ENCODE data around the gene DOLK. TPM values are rescaled to one million over a fixed set of nuclear protein-coding genes. Genes with fewer than 3 reads are reported as not detected.

Gene DOLK
- total and polyA plus RNA-seq, 2 of the 4 experiments (the other 2 are of a cell fraction), result 23.2 to 30.8 TPM

DNA sequence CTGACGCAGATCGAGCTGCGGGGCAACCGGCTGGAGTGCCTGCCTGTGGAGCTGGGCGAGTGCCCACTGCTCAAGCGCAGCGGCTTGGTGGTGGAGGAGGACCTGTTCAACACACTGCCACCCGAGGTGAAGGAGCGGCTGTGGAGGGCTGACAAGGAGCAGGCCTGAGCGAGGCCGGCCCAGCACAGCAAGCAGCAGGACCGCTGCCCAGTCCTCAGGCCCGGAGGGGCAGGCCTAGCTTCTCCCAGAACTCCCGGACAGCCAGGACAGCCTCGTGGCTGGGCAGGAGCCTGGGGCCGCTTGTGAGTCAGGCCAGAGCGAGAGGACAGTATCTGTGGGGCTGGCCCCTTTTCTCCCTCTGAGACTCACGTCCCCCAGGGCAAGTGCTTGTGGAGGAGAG is 31.2 kb downstream of the DOLK start:
- no peak overlapping the region for H4K5ac ChIP-seq (ENCODE audit: low read depth, low read length)
- dilution Hi-C loops (cut with HindIII; ENCODE audit: low sequenced_read_pairs, unreplicated experiment) (no loop called here), in situ Hi-C loops (cut with MboI; ENCODE audit: low sequenced_read_pairs) (no loop called here), intact Hi-C loops (cut with micrococcal nuclease) (no loop called here)
- H3K4ac ChIP-seq (ENCODE audit: low read depth, low read length), result peak overlapping the region; percentile 39; the same call in 1 of the 2 replicates
- H3K4me1 ChIP-seq (ENCODE audit: control insufficient read depth, insufficient read depth, low read length), result peaks cover 34% of the 10 kb centered on the region
- H3K4me2 ChIP-seq (ENCODE audit: low read depth, low read length), result no peak overlapping the region
- H2AK9ac ChIP-seq (replicated peaks; ENCODE audit: low read depth, low read length, poor library complexity), result peak overlapping the region; percentile 45
- H4K20me1 ChIP-seq (ENCODE audit: insufficient read depth, low read length), result no peaks in the 10 kb centered on the region; the same call in 1 of the 2 replicates
- peak overlapping the region; percentile 40 for H2BK5ac ChIP-seq (ENCODE audit: low read depth, low read length, poor library complexity, severe bottlenecking)
- no peak overlapping the region for H3K56ac ChIP-seq (ENCODE audit: extremely low read depth, insufficient read depth, low read length)
- peak overlapping the region in 1 of 2 experiments; percentile 55; a peak in 1 of 4 replicates for H4K8ac ChIP-seq (ENCODE audit: low read depth in 2 of 2, low read length in 2 of 2)
- 88% methylated on average over 4 of the region's 18 CpGs; no CpG with 5 or more reads in 1 of the 2 experiments for WGBS, 2 experiments (ENCODE audit: extremely low coverage in 2 of 2, insufficient read length in 1 of 2)
- peak overlapping the region; percentile 42; the same call in 1 of the 2 replicates for H2BK120ac ChIP-seq (ENCODE audit: low read depth, low read length)
- no peak overlapping the region for H2AFZ ChIP-seq (replicated peaks; ENCODE audit: low read length, poor library complexity)
- H3K27ac ChIP-seq (ENCODE audit: insufficient read depth, low read length), result no peak overlapping the region
- DNase-seq (no peak), ATAC-seq (ENCODE audit: low read depth) (no peak)
- H3K14ac ChIP-seq (replicated peaks; ENCODE audit: low read depth, low read length), result no peak overlapping the region
- no peak overlapping the region; the same call in 1 of the 2 replicates for H2AK5ac ChIP-seq (ENCODE audit: low read depth, low read length)
- peaks cover 34 to 82% of the 10 kb centered on the region in 2 experiments; a peak in 3 of 4 replicates for H3K79me1 ChIP-seq (ENCODE audit: low read depth in 1 of 2, low read length in 2 of 2)
- H3K4me3 ChIP-seq (ENCODE audit: insufficient read depth, low read depth, low read length), result no peak overlapping the region
- H3K23ac ChIP-seq (ENCODE audit: low read depth, low read length), result 0 out of 2 replicates have a peak overlapping the region, but pooled peaks have one; percentile 36
- TF ChIP-seq CEBPB (IDR thresholded peaks at IDR 0.05; ENCODE audit: low read depth, low read length), result no peak
- TF ChIP-seq FOS (IDR thresholded peaks at IDR 0.05; ENCODE audit: low read depth, low read length), result no peak
- TF ChIP-seq RAD21 (IDR thresholded peaks at IDR 0.05; ENCODE audit: low read length), result no peak
- no peak for TF ChIP-seq BHLHE40 (IDR thresholded peaks at IDR 0.05; ENCODE audit: low read depth, low read length)
- no peak for TF ChIP-seq CHD1 (IDR thresholded peaks at IDR 0.05; ENCODE audit: low read depth, low read length)
- no peak for TF ChIP-seq POLR2A (IDR thresholded peaks at IDR 0.05; ENCODE audit: low read depth, low read length)
- no peak for TF ChIP-seq MAZ (IDR thresholded peaks at IDR 0.05; ENCODE audit: borderline replicate concordance, low read depth, low read length)
- no peak for TF ChIP-seq NFE2L2 (IDR thresholded peaks at IDR 0.05; ENCODE audit: low read depth, low read length)
- TF ChIP-seq SMC3 (IDR thresholded peaks at IDR 0.05; ENCODE audit: low read depth, low read length), result no peak
- no peak for TF ChIP-seq RFX5 (IDR thresholded peaks at IDR 0.05; ENCODE audit: low read depth, low read length)
- TF ChIP-seq, protein P1, sequence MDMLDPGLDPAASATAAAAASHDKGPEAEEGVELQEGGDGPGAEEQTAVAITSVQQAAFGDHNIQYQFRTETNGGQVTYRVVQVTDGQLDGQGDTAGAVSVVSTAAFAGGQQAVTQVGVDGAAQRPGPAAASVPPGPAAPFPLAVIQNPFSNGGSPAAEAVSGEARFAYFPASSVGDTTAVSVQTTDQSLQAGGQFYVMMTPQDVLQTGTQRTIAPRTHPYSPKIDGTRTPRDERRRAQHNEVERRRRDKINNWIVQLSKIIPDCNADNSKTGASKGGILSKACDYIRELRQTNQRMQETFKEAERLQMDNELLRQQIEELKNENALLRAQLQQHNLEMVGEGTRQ (IDR thresholded peaks at IDR 0.05; ENCODE audit: low read depth, low read length), result no peak
- no peak for TF ChIP-seq MXI1 (IDR thresholded peaks at IDR 0.05; ENCODE audit: borderline replicate concordance, low read depth, low read length)
- no peak for TF ChIP-seq MAFK (IDR thresholded peaks at IDR 0.05; ENCODE audit: low read depth, low read length)
- TF ChIP-seq, protein P2, sequence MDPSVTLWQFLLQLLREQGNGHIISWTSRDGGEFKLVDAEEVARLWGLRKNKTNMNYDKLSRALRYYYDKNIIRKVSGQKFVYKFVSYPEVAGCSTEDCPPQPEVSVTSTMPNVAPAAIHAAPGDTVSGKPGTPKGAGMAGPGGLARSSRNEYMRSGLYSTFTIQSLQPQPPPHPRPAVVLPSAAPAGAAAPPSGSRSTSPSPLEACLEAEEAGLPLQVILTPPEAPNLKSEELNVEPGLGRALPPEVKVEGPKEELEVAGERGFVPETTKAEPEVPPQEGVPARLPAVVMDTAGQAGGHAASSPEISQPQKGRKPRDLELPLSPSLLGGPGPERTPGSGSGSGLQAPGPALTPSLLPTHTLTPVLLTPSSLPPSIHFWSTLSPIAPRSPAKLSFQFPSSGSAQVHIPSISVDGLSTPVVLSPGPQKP (IDR thresholded peaks at IDR 0.05; ENCODE audit: borderline replicate concordance, low read depth, low read length), result no peak
- TF ChIP-seq RCOR1 (IDR thresholded peaks at IDR 0.05; ENCODE audit: insufficient replicate concordance, low read length), result no peak
- no peaks in the 10 kb centered on the region for H3K27me3 ChIP-seq (ENCODE audit: control insufficient read depth, insufficient read depth, low read length)
- no peak overlapping the region for H3K18ac ChIP-seq (ENCODE audit: low read depth, low read length)
- CTCF ChIA-PET, result interaction anchor here (1.1 kb wide), 1 partner anchor 52 kb away, joined by 3 read pairs; no protein-coding TSS in a partner anchor
- H2BK20ac ChIP-seq (ENCODE audit: low read depth, low read length), result no peak overlapping the region
- H3K9me1 ChIP-seq (ENCODE audit: insufficient read depth, low read length), result peaks cover 47% of the 10 kb centered on the region
- H3K9me3 ChIP-seq (ENCODE audit: control insufficient read depth, insufficient read depth, low read length), result no peaks in the 10 kb centered on the region
- POLR2A ChIA-PET (ENCODE audit: unreplicated experiment), result no interaction called here
- 0 out of 2 replicates have a peak overlapping the region, but pooled peaks have one; percentile 34 for H4K91ac ChIP-seq (ENCODE audit: insufficient read depth, low read depth, low read length)
- H3K36me3 ChIP-seq (ENCODE audit: control insufficient read depth, insufficient read depth, low read length), result peaks cover 24% of the 10 kb centered on the region
- no peak overlapping the region for H2BK15ac ChIP-seq (ENCODE audit: low read depth, low read length)
- H3K9ac ChIP-seq (ENCODE audit: low read depth, low read length), result no peak overlapping the region
- BruUV-seq (replicated peaks), result no TSS peak

Measured in IMR-90 (cell line).